Fibroblast of lung (primary cell): ENCODE results near the gene PPP1R9A.

ENCODE experiments used
- CTCF ChIP-seq, 2 donors: IDR thresholded peaks in 1 of 2; conservative IDR thresholded peaks in 1 of 2; 1 replicate in 1 of 2; 2 replicates in 1 of 2; pipeline ENCODE4 v1.5.1; 2011 to 2012; ENCODE audit warnings: low read length in 2 of 2, control low read depth in 1 of 2, inconsistent platforms in 1 of 2, low read depth in 1 of 2, mild to moderate bottlenecking in 1 of 2
- EZH2 ChIP-seq: IDR thresholded peaks from 2 replicates; pipeline ENCODE4 v1.5.1; 2012; ENCODE audit warnings: low read length, control low read depth, mild to moderate bottlenecking; ENCODE audit errors: missing control alignments

GRCh38 chr7:94940241-94940640 is 32.8 kb downstream of the PPP1R9A start:
- TF ChIP-seq EZH2 (no peak), CTCF (conservative IDR thresholded peaks at IDR 0.05 in 1 of 2, IDR thresholded peaks at IDR 0.05 in 1 of 2; ENCODE audit: low read depth in 1 of 2, low read length in 2 of 2) (no peak)
